Measurements from ENCODE around the gene CTNNA3. TPM values are rescaled to one million over a fixed set of nuclear protein-coding genes. Genes with fewer than 3 reads are reported as not detected.

The CTNNA3 gene
- total and polyA plus RNA-seq, 2 donors (not counting 3 experiments of a cell fraction or from before 2014, with no cell fraction given) = not detected

DNA sequence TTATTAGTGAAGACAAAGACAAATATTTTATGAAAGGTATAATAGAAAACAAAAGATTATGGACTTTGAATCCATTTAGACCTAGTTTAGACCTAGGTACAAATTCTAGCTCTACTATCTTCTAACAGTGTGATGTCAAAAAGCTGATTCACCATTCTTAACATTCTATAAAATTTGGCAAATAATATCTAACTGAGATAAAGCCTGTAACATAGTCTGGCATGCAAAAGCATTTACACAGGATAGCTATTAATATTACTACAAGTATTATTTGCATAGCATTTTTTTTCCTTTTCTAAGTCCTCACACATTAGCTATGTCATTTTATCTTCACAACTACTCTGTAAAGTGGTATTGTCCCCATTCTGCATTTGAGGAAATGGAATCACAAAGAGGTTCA, 949.7 kb downstream of the CTNNA3 start:
- DNase-seq (ENCODE audit: low read depth, low spot score) = no peak
- dilution Hi-C loops (cut with MboI; ENCODE audit: extremely low pct_ligation_motif_present, low sequenced_read_pairs) (no loop called here), intact Hi-C loops (cut with micrococcal nuclease) (no loop called here)
- no peak for FAIRE-seq
- BruUV-seq (replicated peaks) = no TSS peak
- H3K27me3 ChIP-seq (ENCODE audit: control insufficient read depth in 2 of 2, insufficient read depth in 2 of 2, low read length in 2 of 2) = no peaks in the 10 kb centered on the region
- H3K79me2 ChIP-seq (ENCODE audit: control insufficient read depth, insufficient read depth, low read length) = no peaks in the 10 kb centered on the region
- no peaks in the 10 kb centered on the region for H3K36me3 ChIP-seq (ENCODE audit: control insufficient read depth in 2 of 2, extremely low read depth in 1 of 2, insufficient read depth in 2 of 2, low read length in 2 of 2)
- no peaks in the 10 kb centered on the region for H3K9me1 ChIP-seq (replicated peaks; ENCODE audit: control insufficient read depth, extremely low read depth, insufficient read depth, low read length)
- no peak overlapping the region for H3K4me3 ChIP-seq (replicated peaks in 1 of 3; ENCODE audit: insufficient read depth in 1 of 3, low read depth in 1 of 3, low read length in 3 of 3)
- no peaks in the 10 kb centered on the region for H4K20me1 ChIP-seq (replicated peaks; ENCODE audit: control insufficient read depth, extremely low read depth, insufficient read depth, low read length)
- H2AFZ ChIP-seq (ENCODE audit: low read depth, low read length) = no peak overlapping the region
- ChIA-PET POLR2A (no interaction called here), CTCF (no interaction called here)
- H3K4me1 ChIP-seq (ENCODE audit: control insufficient read depth, extremely low read depth, insufficient read depth, low read length) = no peaks in the 10 kb centered on the region
- no peaks in the 10 kb centered on the region for H3K9me3 ChIP-seq (replicated peaks; ENCODE audit: control insufficient read depth, insufficient read depth, low read length)
- TF ChIP-seq EZH2 (IDR thresholded peaks at IDR 0.05; ENCODE audit: borderline replicate concordance, low read depth, low read length, severe bottlenecking) = no peak
- H3K4me2 ChIP-seq (ENCODE audit: insufficient read depth, low read length) = no peak overlapping the region
- H3K27ac ChIP-seq (ENCODE audit: insufficient read depth, low read depth, low read length) = no peak overlapping the region
- H3K9ac ChIP-seq (replicated peaks; ENCODE audit: extremely low read depth, insufficient read depth, low read length) = no peak overlapping the region

DNA sequence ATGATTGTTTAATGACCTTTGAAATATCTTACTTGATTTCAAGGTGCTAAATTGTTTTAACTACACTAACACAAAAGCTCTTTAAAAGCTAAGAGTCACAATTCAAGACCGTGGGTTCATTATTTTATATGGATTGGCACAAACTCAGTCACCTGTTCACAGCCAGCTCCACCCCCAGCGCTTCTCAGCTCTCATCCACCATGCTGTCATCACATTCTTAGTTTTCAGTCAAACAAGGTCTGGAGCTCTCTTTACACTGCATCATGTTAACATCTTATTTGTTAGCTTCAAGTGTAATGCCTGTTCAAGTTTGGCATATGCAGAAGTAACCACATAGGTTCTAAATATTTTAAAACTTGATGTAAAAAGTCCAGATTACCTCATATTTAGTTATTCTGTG, 951.1 kb downstream of the CTNNA3 start:
- intact Hi-C loops (cut with micrococcal nuclease) = no loop called here
- CTCF ChIA-PET = no interaction called here
- no peak overlapping the region for H3K9ac ChIP-seq (replicated peaks; ENCODE audit: extremely low read depth, insufficient read depth, low read length)
- no peaks in the 10 kb centered on the region for H3K4me1 ChIP-seq (ENCODE audit: control insufficient read depth, extremely low read depth, insufficient read depth, low read length)
- H3K27me3 ChIP-seq (ENCODE audit: control insufficient read depth in 2 of 2, insufficient read depth in 2 of 2, low read length in 2 of 2) = no peaks in the 10 kb centered on the region
- no TSS peak for BruUV-seq (replicated peaks)
- TF ChIP-seq MYC (IDR thresholded peaks at IDR 0.05; ENCODE audit: low read depth, low read length) (no peak), GATA2 (IDR thresholded peaks at IDR 0.05; ENCODE audit: insufficient read depth, insufficient read length, low read depth, low read length) (no peak), POLR2A (IDR thresholded peaks at IDR 0.05; ENCODE audit: low read depth, low read length) (no peak), JUN (IDR thresholded peaks at IDR 0.05; ENCODE audit: borderline replicate concordance, insufficient read depth, insufficient read length, low read depth) (no peak), FOS (IDR thresholded peaks at IDR 0.05; ENCODE audit: borderline replicate concordance, insufficient read depth, low read length) (no peak), POLR2AphosphoS5 (IDR thresholded peaks at IDR 0.05; ENCODE audit: insufficient read depth, low read depth, low read length) (no peak), EZH2 (IDR thresholded peaks at IDR 0.05; ENCODE audit: borderline replicate concordance, low read depth, low read length, severe bottlenecking) (no peak)
- TF ChIP-seq, protein P1, sequence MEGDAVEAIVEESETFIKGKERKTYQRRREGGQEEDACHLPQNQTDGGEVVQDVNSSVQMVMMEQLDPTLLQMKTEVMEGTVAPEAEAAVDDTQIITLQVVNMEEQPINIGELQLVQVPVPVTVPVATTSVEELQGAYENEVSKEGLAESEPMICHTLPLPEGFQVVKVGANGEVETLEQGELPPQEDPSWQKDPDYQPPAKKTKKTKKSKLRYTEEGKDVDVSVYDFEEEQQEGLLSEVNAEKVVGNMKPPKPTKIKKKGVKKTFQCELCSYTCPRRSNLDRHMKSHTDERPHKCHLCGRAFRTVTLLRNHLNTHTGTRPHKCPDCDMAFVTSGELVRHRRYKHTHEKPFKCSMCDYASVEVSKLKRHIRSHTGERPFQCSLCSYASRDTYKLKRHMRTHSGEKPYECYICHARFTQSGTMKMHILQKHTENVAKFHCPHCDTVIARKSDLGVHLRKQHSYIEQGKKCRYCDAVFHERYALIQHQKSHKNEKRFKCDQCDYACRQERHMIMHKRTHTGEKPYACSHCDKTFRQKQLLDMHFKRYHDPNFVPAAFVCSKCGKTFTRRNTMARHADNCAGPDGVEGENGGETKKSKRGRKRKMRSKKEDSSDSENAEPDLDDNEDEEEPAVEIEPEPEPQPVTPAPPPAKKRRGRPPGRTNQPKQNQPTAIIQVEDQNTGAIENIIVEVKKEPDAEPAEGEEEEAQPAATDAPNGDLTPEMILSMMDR (IDR thresholded peaks at IDR 0.05; ENCODE audit: extremely low read depth in 1 of 2, insufficient read depth in 1 of 2, low read depth in 1 of 2, low read length in 2 of 2) = no peak
- TF ChIP-seq, protein P2, sequence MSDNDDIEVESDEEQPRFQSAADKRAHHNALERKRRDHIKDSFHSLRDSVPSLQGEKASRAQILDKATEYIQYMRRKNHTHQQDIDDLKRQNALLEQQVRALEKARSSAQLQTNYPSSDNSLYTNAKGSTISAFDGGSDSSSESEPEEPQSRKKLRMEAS (IDR thresholded peaks at IDR 0.05; ENCODE audit: insufficient read depth, insufficient read length) = no peak
- dilution Hi-C loops (cut with MboI; ENCODE audit: extremely low pct_ligation_motif_present, low sequenced_read_pairs) = no loop called here
- H3K79me2 ChIP-seq (ENCODE audit: control insufficient read depth, insufficient read depth, low read length) = no peaks in the 10 kb centered on the region
- no peaks in the 10 kb centered on the region for H3K9me3 ChIP-seq (replicated peaks; ENCODE audit: control insufficient read depth, insufficient read depth, low read length)
- no peak for DNase-seq (ENCODE audit: low read depth, low spot score)
- no peaks in the 10 kb centered on the region for H3K36me3 ChIP-seq (ENCODE audit: control insufficient read depth in 2 of 2, extremely low read depth in 1 of 2, insufficient read depth in 2 of 2, low read length in 2 of 2)
- H3K9me1 ChIP-seq (replicated peaks; ENCODE audit: control insufficient read depth, extremely low read depth, insufficient read depth, low read length) = no peaks in the 10 kb centered on the region
- H3K4me2 ChIP-seq (ENCODE audit: insufficient read depth, low read length) = no peak overlapping the region
- H2AFZ ChIP-seq (ENCODE audit: low read depth, low read length) = no peak overlapping the region
- POLR2A ChIA-PET = no interaction called here
- H3K27ac ChIP-seq (ENCODE audit: insufficient read depth, low read depth, low read length) = no peak overlapping the region
- H4K20me1 ChIP-seq (replicated peaks; ENCODE audit: control insufficient read depth, extremely low read depth, insufficient read depth, low read length) = no peaks in the 10 kb centered on the region
- no peak for FAIRE-seq
- no peak overlapping the region for H3K4me3 ChIP-seq (replicated peaks in 1 of 3; ENCODE audit: insufficient read depth in 1 of 3, low read depth in 1 of 3, low read length in 3 of 3)
